A172 (cell line): Measurements from ENCODE around the gene LBHD1. TPM values are rescaled to one million over a fixed set of nuclear protein-coding genes. Genes with fewer than 3 reads are reported as not detected.
A peak's percentile ranks its signal among the peaks of the same experiment; 100 is the strongest.
"Not testable (repeated sequence)": the region's sequence is repeated elsewhere in the genome, so short reads cannot be mapped to it uniquely, and the experiment has no call there.

Experiments
- DNase-seq: peaks from one replicate; pipeline ENCODE4 v3.0.0-alpha.2; 2015; ENCODE audit warnings: low spot score
- total RNA-seq: library from RNA; depleted of rRNA; stranded (reverse); fragments of >200 nt; shearing (Covaris generic); gene quantifications from 2 replicates; pipeline ENCODE4 v1.2.3, GENCODE V29; 2014; rRNA removed

LBHD1 gene
- total RNA-seq, 1 experiment from 2014 or later = 6.6 TPM

GRCh38 chr11:62621027-62621566 lies 51.0 kb downstream of the LBHD1 start:
- DNase-seq = no peak

GRCh38 chr11:62616957-62617356 lies 55.1 kb downstream of the LBHD1 start:
- not testable (repeated sequence) for DNase-seq

- no peak for DNase-seq
Measured at GRCh38 chr11:62615521-62615920, 56.5 kb downstream of the LBHD1 start.

- DNase-seq = peak; percentile 54
Measured at GRCh38 chr11:62614275-62614674, 57.8 kb downstream of the LBHD1 start.

GRCh38 chr11:62613291-62613778 lies 58.7 kb downstream of the LBHD1 start:
- no peak for DNase-seq

Other genes starting within 250 kb of the LBHD1 start
- gene AHNAK, start 125.5 kb downstream of the LBHD1 start, total RNA-seq = 298 and 391 TPM in 2 replicates
- gene EEF1G, start 98.4 kb downstream of the LBHD1 start, total RNA-seq = 1,294 and 1,343 TPM in 2 replicates
- gene TUT1, start 80.7 kb downstream of the LBHD1 start, total RNA-seq = 7.9 and 9.6 TPM in 2 replicates
- gene MTA2, start 70.4 kb downstream of the LBHD1 start, total RNA-seq = 114 and 139 TPM in 2 replicates
- 16.0 and 19.5 TPM in 2 replicates for gene EML3, start 59.5 kb downstream of the LBHD1 start, total RNA-seq
- 3.4 and 6.4 TPM in 2 replicates for gene ROM1, start 59.0 kb downstream of the LBHD1 start, total RNA-seq
- 58.9 and 67.7 TPM in 2 replicates for gene B3GAT3, start 50.3 kb downstream of the LBHD1 start, total RNA-seq
- gene GANAB, start 25.7 kb downstream of the LBHD1 start, total RNA-seq = 184 and 257 TPM in 2 replicates
- 25.6 and 25.9 TPM in 2 replicates for gene INTS5, start 19.0 kb downstream of the LBHD1 start, total RNA-seq
- 100 and 104 TPM in 2 replicates for gene C11orf98, start 7.1 kb downstream of the LBHD1 start, total RNA-seq
- 3.0 and 8.7 TPM in 2 replicates for gene CSKMT, start 7.0 kb downstream of the LBHD1 start, total RNA-seq
- gene UQCC3, start 594 bp downstream of the LBHD1 start, total RNA-seq = 13.8 and 17.7 TPM in 2 replicates
- 118 and 126 TPM in 2 replicates for gene UBXN1, start 6.8 kb upstream of the LBHD1 start, total RNA-seq
- 2.8 and 5.1 TPM in 2 replicates for gene LRRN4CL, start 17.3 kb upstream of the LBHD1 start, total RNA-seq
- 141 and 186 TPM in 2 replicates for gene BSCL2, start 35.2 kb upstream of the LBHD1 start, total RNA-seq
- not detected in 2 replicates for gene GNG3, start 35.4 kb upstream of the LBHD1 start, total RNA-seq
- gene HNRNPUL2, start 55.2 kb upstream of the LBHD1 start, total RNA-seq = 5.1 and 6.5 TPM in 2 replicates
- gene TTC9C, start 56.2 kb upstream of the LBHD1 start, total RNA-seq = 41.0 and 69.6 TPM in 2 replicates
- gene ZBTB3, start 81.9 kb upstream of the LBHD1 start, total RNA-seq = 5.8 and 14.1 TPM in 2 replicates
- gene POLR2G, start 89.3 kb upstream of the LBHD1 start, total RNA-seq = 96.7 and 104 TPM in 2 replicates
- gene TAF6L, start 99.1 kb upstream of the LBHD1 start, total RNA-seq = 28.0 TPM in 2 replicates
- 32.3 and 51.8 TPM in 2 replicates for gene TMEM179B, start 115.1 kb upstream of the LBHD1 start, total RNA-seq
- 23.4 and 30.1 TPM in 2 replicates for gene TMEM223, start 119.7 kb upstream of the LBHD1 start, total RNA-seq
- gene NXF1, start 133.2 kb upstream of the LBHD1 start, total RNA-seq = 25.9 and 30.0 TPM in 2 replicates
- 28.0 and 33.8 TPM in 2 replicates for gene STX5, start 159.8 kb upstream of the LBHD1 start, total RNA-seq
- not detected in 2 replicates for gene TEX54, start 160.6 kb upstream of the LBHD1 start, total RNA-seq
- 92.4 and 104 TPM in 2 replicates for gene WDR74, start 167.3 kb upstream of the LBHD1 start, total RNA-seq
- gene SLC3A2, start 208.6 kb upstream of the LBHD1 start, total RNA-seq = 198 and 207 TPM in 2 replicates
- 0.02 TPM in 1 of 2 replicates, not detected in the other for gene CHRM1, start 249.1 kb upstream of the LBHD1 start, total RNA-seq